ENCODE data around the gene FASTKD3. TPM values are rescaled to one million over a fixed set of nuclear protein-coding genes. Genes with fewer than 3 reads are reported as not detected.

FASTKD3 gene
- total and polyA plus RNA-seq, 10 of the 15 experiments (the other 5 are each of a cell fraction or from before 2014, with no cell fraction given) = 12.1 to 59.6 (median 25.3) TPM

GRCh38 chr5:7850395-7851239 is 18.2 kb downstream of the FASTKD3 start, which contains the start of gene CFAP90:
Gene CFAP90 (minus strand): TSS chr5:7851133. CDS start chr5:7851021, 112 bp downstream.
- no peaks in the 10 kb centered on the region for H4K20me1 ChIP-seq (ENCODE audit: control insufficient read depth, insufficient read depth)
- no peak within 1 kb of the TSS; the same call in 1 of the 2 replicates for H3K4me3 ChIP-seq
- in situ Hi-C loops (cut with MboI) (no loop called here), intact Hi-C loops (cut with micrococcal nuclease; ENCODE audit: unreplicated experiment) (no loop called here)
- no TSS peak for BruUV-seq (replicated peaks)
- H3K9me3 ChIP-seq (replicated peaks; ENCODE audit: control insufficient read depth, insufficient read depth, low read length) = no peaks in the 10 kb centered on the region; the same call in 2 of the 3 replicates
- ChIA-PET SMC1A (ENCODE audit: uncharacterized antibody, unreplicated experiment) (no interaction called here), CTCF (no interaction called here), POLR2A (interaction anchor here (0.6 kb wide), 1 partner anchor 120 kb away, joined by 3 read pairs; no protein-coding TSS in a partner anchor), RAD21 (ENCODE audit: unreplicated experiment) (no interaction called here)
- no peak within 1 kb of the TSS for H3K9ac ChIP-seq (ENCODE audit: control insufficient read depth, insufficient read depth, low read length)
- TF ChIP-seq HSF1 (IDR thresholded peaks at IDR 0.05; ENCODE audit: low read depth, low read length) (no peak), NR2C1 (IDR thresholded peaks at IDR 0.05) (no peak), MAX (IDR thresholded peaks at IDR 0.05; ENCODE audit: low read depth, low read length) (no peak), PRDM15 (CRISPR knock-in tag; IDR thresholded peaks at IDR 0.05) (no peak), TCF7 (IDR thresholded peaks at IDR 0.05; ENCODE audit: borderline replicate concordance) (no peak), PAX8 (IDR thresholded peaks at IDR 0.05) (no peak), SUZ12 (IDR thresholded peaks at IDR 0.05; ENCODE audit: unreplicated experiment) (no peak), RELA (IDR thresholded peaks at IDR 0.05; ENCODE audit: borderline replicate concordance, partially characterized antibody) (no peak), POLR2A (IDR thresholded peaks at IDR 0.05; ENCODE audit: low read depth, low read length) (no peak), YBX1 (IDR thresholded peaks at IDR 0.05) (no peak), POLR2AphosphoS5 (IDR thresholded peaks at IDR 0.05; ENCODE audit: low read length) (no peak), ZZZ3 (IDR thresholded peaks at IDR 0.05; ENCODE audit: control insufficient read depth, insufficient read length, low read depth) (no peak), YY1 (IDR thresholded peaks at IDR 0.05; ENCODE audit: low read depth, low read length) (no peak), EGR1 (IDR thresholded peaks at IDR 0.05; ENCODE audit: borderline replicate concordance in 1 of 2, low read depth in 2 of 2, low read length in 2 of 2) (no peak), SREBF1 (IDR thresholded peaks at IDR 0.05; ENCODE audit: low read length) (no peak), IRF5 (IDR thresholded peaks at IDR 0.05; ENCODE audit: borderline replicate concordance) (no peak), FOXK2 (IDR thresholded peaks at IDR 0.05) (no peak)
- no peaks in the 10 kb centered on the region for H3K79me2 ChIP-seq (ENCODE audit: control insufficient read depth, insufficient read depth, low read length)
- WGBS (ENCODE audit: insufficient coverage, insufficient replicate concordance, low lambda C conversion rate, missing lambda C conversion rate) = 60% methylated on average over 1 of the region's 76 CpGs
- no peak for DNase-seq (ENCODE audit: low read depth, low spot score)
- no peak within 1 kb of the TSS for H2AFZ ChIP-seq (ENCODE audit: control insufficient read depth, low read depth, low read length)
- H3K4me1 ChIP-seq (ENCODE audit: control insufficient read depth, insufficient read depth, low read length) = no peaks in the 10 kb centered on the region
- H3K4me2 ChIP-seq (ENCODE audit: control insufficient read depth, insufficient read depth) = peak within 1 kb of the TSS; percentile 22; the same call in 1 of the 2 replicates
- H3K27ac ChIP-seq (ENCODE audit: control insufficient read depth, insufficient read depth) = no peak within 1 kb of the TSS
- H3K27me3 ChIP-seq (replicated peaks in 1 of 2; ENCODE audit: control insufficient read depth in 2 of 2, insufficient read depth in 2 of 2, low read length in 1 of 2) = peaks cover 6 to 9% of the 10 kb centered on the region in 2 experiments; a peak in 3 of 4 replicates
- ATAC-seq = no peak
- no peaks in the 10 kb centered on the region for H3K36me3 ChIP-seq (ENCODE audit: control insufficient read depth in 2 of 2, insufficient read depth in 2 of 2, low read length in 1 of 2)
- no peak for FAIRE-seq
